GM06990 (cell line): ENCODE data around the gene RGMB.

Experiments
- DNase-seq: peaks from one replicate; pipeline ENCODE4 v3.0.0-alpha.2; 2011; ENCODE audit not compliant: insufficient read length; ENCODE audit errors: extremely low read depth
- H3K27me3 ChIP-seq: replicated peaks from 2 replicates; pipeline ENCODE4 v1.6.0; 2011; ENCODE audit warnings: low read length; ENCODE audit not compliant: control insufficient read depth, insufficient read depth
- H3K36me3 ChIP-seq: 2 replicates; pipeline ENCODE4 v1.5.1; 2011; ENCODE audit warnings: low read length; ENCODE audit not compliant: control insufficient read depth, insufficient read depth
- H3K4me3 ChIP-seq: replicated peaks from 2 replicates; pipeline ENCODE4 v1.5.1; 2011; ENCODE audit warnings: low read depth, mild to moderate bottlenecking, control low read depth, low read length
- CTCF ChIP-seq: IDR thresholded peaks from 2 replicates; pipeline ENCODE4 v1.5.1; 2011; ENCODE audit warnings: low read length, control low read depth, mild to moderate bottlenecking, inconsistent platforms; ENCODE audit not compliant: insufficient read depth, poor library complexity, severe bottlenecking

The RGMB gene

GRCh38 chr5:98836175-98836574 is 62.7 kb downstream of the RGMB start:
- no peak overlapping the region for H3K4me3 ChIP-seq
- no peaks in the 10 kb centered on the region for H3K36me3 ChIP-seq
- no peak for TF ChIP-seq CTCF
- no peaks in the 10 kb centered on the region for H3K27me3 ChIP-seq
- no peak for DNase-seq

- no peak overlapping the region for H3K4me3 ChIP-seq
Measured at GRCh38 chr5:98839469-98840383, 66.3 kb downstream of the RGMB start.

GRCh38 chr5:98840946-98841345 is 67.5 kb downstream of the RGMB start:
- TF ChIP-seq CTCF = no peak
- Histone ChIP-seq H3K27me3 (no peaks in the 10 kb centered on the region), H3K36me3 (no peaks in the 10 kb centered on the region), H3K4me3 (no peak overlapping the region)
- no peak for DNase-seq

More at GRCh38 chr5:98839469-98840383, 66.3 kb downstream of the RGMB start:
- Histone ChIP-seq H3K27me3 (no peaks in the 10 kb centered on the region), H3K36me3 (no peaks in the 10 kb centered on the region)
- no peak for TF ChIP-seq CTCF
- DNase-seq = no peak

- no peak overlapping the region for H3K4me3 ChIP-seq
- DNase-seq = no peak
- H3K36me3 ChIP-seq = no peaks in the 10 kb centered on the region
- H3K27me3 ChIP-seq = no peaks in the 10 kb centered on the region
- TF ChIP-seq CTCF = no peak
Measured at GRCh38 chr5:98843481-98843880, 70.0 kb downstream of the RGMB start.

GRCh38 chr5:98844865-98845264 is 71.4 kb downstream of the RGMB start:
- no peak overlapping the region for H3K4me3 ChIP-seq
- H3K36me3 ChIP-seq = no peaks in the 10 kb centered on the region
- H3K27me3 ChIP-seq = no peaks in the 10 kb centered on the region
- no peak for DNase-seq
- TF ChIP-seq CTCF = no peak

GRCh38 chr5:98845878-98846277 is 72.4 kb downstream of the RGMB start:
- Histone ChIP-seq H3K4me3 (no peak overlapping the region), H3K36me3 (no peaks in the 10 kb centered on the region), H3K27me3 (no peaks in the 10 kb centered on the region)
- no peak for DNase-seq
- TF ChIP-seq CTCF = no peak
